ENCODE data around the gene GLT8D2. TPM values are rescaled to one million over a fixed set of nuclear protein-coding genes. Genes with fewer than 3 reads are reported as not detected.

GLT8D2 gene
- total RNA-seq, 2 donors from 2014 or later, result 30.4 to 45.2 TPM

- peaks cover 75% of the 10 kb centered on the region for H3K36me3 ChIP-seq
- TF ChIP-seq, protein P1, sequence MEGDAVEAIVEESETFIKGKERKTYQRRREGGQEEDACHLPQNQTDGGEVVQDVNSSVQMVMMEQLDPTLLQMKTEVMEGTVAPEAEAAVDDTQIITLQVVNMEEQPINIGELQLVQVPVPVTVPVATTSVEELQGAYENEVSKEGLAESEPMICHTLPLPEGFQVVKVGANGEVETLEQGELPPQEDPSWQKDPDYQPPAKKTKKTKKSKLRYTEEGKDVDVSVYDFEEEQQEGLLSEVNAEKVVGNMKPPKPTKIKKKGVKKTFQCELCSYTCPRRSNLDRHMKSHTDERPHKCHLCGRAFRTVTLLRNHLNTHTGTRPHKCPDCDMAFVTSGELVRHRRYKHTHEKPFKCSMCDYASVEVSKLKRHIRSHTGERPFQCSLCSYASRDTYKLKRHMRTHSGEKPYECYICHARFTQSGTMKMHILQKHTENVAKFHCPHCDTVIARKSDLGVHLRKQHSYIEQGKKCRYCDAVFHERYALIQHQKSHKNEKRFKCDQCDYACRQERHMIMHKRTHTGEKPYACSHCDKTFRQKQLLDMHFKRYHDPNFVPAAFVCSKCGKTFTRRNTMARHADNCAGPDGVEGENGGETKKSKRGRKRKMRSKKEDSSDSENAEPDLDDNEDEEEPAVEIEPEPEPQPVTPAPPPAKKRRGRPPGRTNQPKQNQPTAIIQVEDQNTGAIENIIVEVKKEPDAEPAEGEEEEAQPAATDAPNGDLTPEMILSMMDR (IDR thresholded peaks at IDR 0.05), result no peak
- no peaks in the 10 kb centered on the region for H3K4me1 ChIP-seq (ENCODE audit: control insufficient read depth in 1 of 2, low read depth in 2 of 2)
- H3K9me3 ChIP-seq, result no peaks in the 10 kb centered on the region
- no peak overlapping the region for H3K27ac ChIP-seq
- no peak overlapping the region for H3K4me3 ChIP-seq
- DNase-seq (ENCODE audit: low spot score), result no peak
- ATAC-seq (ENCODE audit: insufficient number of reproducible peaks, low FRiP score, low read depth), result no peak
- H3K27me3 ChIP-seq (replicated peaks; ENCODE audit: insufficient read depth), result no peaks in the 10 kb centered on the region
These were observed 105.0 kb downstream of the GLT8D2 start for GRCh38 chr12:103944964-103945363.

Other genes starting within 250 kb of the GLT8D2 start
- 10 to 100 TPM; 36.0 to 62.4 TPM for gene NT5DC3, start 209.0 kb downstream of the GLT8D2 start, total RNA-seq
- gene HSP90B1, start 119.8 kb downstream of the GLT8D2 start, total RNA-seq, result 100 to 1,000 TPM; 403 to 522 TPM
- gene TDG, start 84.3 kb downstream of the GLT8D2 start, total RNA-seq, result 10 to 100 TPM in 1 of 2 donors, 1 to 10 TPM in 1; 8.0 to 24.5 TPM
- gene HCFC2, start 14.3 kb upstream of the GLT8D2 start, total RNA-seq, result 10 to 100 TPM; 24.1 to 28.6 TPM
- gene NFYB, start 88.0 kb upstream of the GLT8D2 start, total RNA-seq, result 10 to 100 TPM; 56.2 to 73.4 TPM
- 100 to 1,000 TPM; 269 to 332 TPM for gene TXNRD1, start 165.6 kb upstream of the GLT8D2 start, total RNA-seq